SU-DHL-6 (cell line): Measurements from ENCODE around the gene CAPSL.
"Not testable (repeated sequence)": the region's sequence is repeated elsewhere in the genome, so short reads cannot be mapped to it uniquely, and the experiment has no call there.

Experiments used
- H2AFZ ChIP-seq: fragments of 200-600 bp; sonication (generic); 2 replicates; pipeline ENCODE4 v1.6.1; 2014; ENCODE audit warnings: low read depth, mild to moderate bottlenecking, moderate library complexity, mixed read lengths, antibody characterized with exemption, low read length; ENCODE audit not compliant: severe bottlenecking
- H3F3A ChIP-seq: fragments of 200-600 bp; shearing (Covaris generic); 2 replicates; pipeline ENCODE4 v1.6.0; 2016; ENCODE audit warnings: antibody characterized with exemption, mild to moderate bottlenecking; ENCODE audit not compliant: insufficient read depth
- H3K27ac ChIP-seq: fragments of 200-600 bp; sonication (generic); 2 replicates; pipeline ENCODE4 v1.5.1; 2016; ENCODE audit warnings: low read depth, mild to moderate bottlenecking, low read length, moderate library complexity, mixed read lengths
- H3K27me3 ChIP-seq: fragments of 200-600 bp; sonication (generic), shearing (Covaris generic); 2 replicates; pipeline ENCODE4 v1.6.0; 2014; ENCODE audit warnings: mild to moderate bottlenecking, low read length
- H3K36me3 ChIP-seq: fragments of 200-600 bp; sonication (generic); 2 replicates; pipeline ENCODE4 v1.6.1; 2014; ENCODE audit warnings: mild to moderate bottlenecking, low read length, mixed read lengths
- H3K4me2 ChIP-seq: fragments of 300-600, 200-600 bp; shearing (Covaris generic), sonication (generic); 2 replicates; pipeline ENCODE4 v1.6.0; 2014; ENCODE audit warnings: low read length, low read depth, mild to moderate bottlenecking; ENCODE audit not compliant: poor library complexity, severe bottlenecking
- H3K4me3 ChIP-seq: fragments of 200-600 bp; sonication (generic); 2 replicates; pipeline ENCODE4 v1.5.1; 2014; ENCODE audit warnings: antibody characterized with exemption, low read length, mild to moderate bottlenecking, mixed read lengths; ENCODE audit not compliant: insufficient read depth, poor library complexity, severe bottlenecking
- H3K79me2 ChIP-seq: fragments of 200-600 bp; sonication (generic); 2 replicates; pipeline ENCODE4 v1.6.1; 2014; ENCODE audit warnings: mild to moderate bottlenecking, low read length, moderate library complexity; ENCODE audit not compliant: insufficient read depth
- H3K9ac ChIP-seq: fragments of 200-600 bp; sonication (generic); 2 replicates; pipeline ENCODE4 v1.7.0; 2014; ENCODE audit warnings: mild to moderate bottlenecking, low read length
- H3K9me2 ChIP-seq: fragments of 200-600 bp; sonication (generic); replicated peaks from 2 replicates; pipeline ENCODE4 v1.6.1; 2014; ENCODE audit warnings: low read length; ENCODE audit not compliant: insufficient read depth
- H3K9me3 ChIP-seq: fragments of 200-600 bp; sonication (generic); 2 replicates; pipeline ENCODE4 v1.6.1; 2014; ENCODE audit warnings: low read length, mixed read lengths; ENCODE audit not compliant: insufficient read depth
- H4K20me1 ChIP-seq: fragments of 200-600 bp; sonication (generic); 2 replicates; pipeline ENCODE4 v1.6.1; 2014; ENCODE audit warnings: low read depth, mild to moderate bottlenecking, antibody characterized with exemption, low read length, moderate library complexity, mixed read lengths
- EZH2phosphoT487 ChIP-seq: fragments of 200-600 bp; sonication (generic), shearing (Covaris generic); conservative IDR thresholded peaks from 2 replicates; pipeline ENCODE4 v1.6.1; 2018; ENCODE audit warnings: mild to moderate bottlenecking, antibody characterized with exemption, low read length, moderate library complexity, mixed read lengths
- TF ChIP-seq, protein P1 (sequence below): fragments of 200-600 bp; sonication (generic); IDR thresholded peaks from one replicate; pipeline ENCODE4 v1.5.1; 2017; ENCODE audit warnings: antibody characterized with exemption, mild to moderate bottlenecking, low read length, moderate library complexity; ENCODE audit not compliant: insufficient read depth, poor library complexity, severe bottlenecking

Gene CAPSL

DNA sequence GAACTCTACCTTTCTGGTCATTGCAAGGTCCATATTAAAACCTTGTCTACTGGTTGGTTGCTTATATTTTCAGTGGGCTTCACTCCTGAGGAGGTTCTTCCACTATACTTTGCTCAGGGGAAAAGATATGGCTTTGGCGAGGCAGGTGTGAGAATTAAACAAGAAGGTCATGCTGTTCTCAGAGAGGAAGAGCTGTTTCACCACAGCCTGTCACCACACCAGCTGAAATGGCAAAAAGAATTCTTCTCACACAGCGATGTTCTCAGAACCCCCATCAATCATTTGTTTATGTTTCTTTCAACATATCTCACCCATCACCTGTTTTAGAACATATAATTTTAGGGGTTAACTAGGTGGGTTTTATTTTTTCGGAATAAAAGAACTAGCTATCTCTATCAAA lies 38.6 kb downstream of the CAPSL start:
- Histone ChIP-seq H3K9me2 (no peaks in the 10 kb centered on the region), H4K20me1 (no peaks in the 10 kb centered on the region), H3K9ac (no peak overlapping the region), H3K27me3 (0 out of 2 replicates have a peak, but pooled peaks cover 3% of the 10 kb centered on the region), H3K27ac (no peak overlapping the region), H3K4me3 (no peak overlapping the region), H3K4me2 (no peak overlapping the region), H3F3A (no peaks in the 10 kb centered on the region), H3K79me2 (no peaks in the 10 kb centered on the region), H3K9me3 (no peaks in the 10 kb centered on the region), H3K36me3 (no peaks in the 10 kb centered on the region), H2AFZ (no peak overlapping the region)
- no peak for TF ChIP-seq EZH2phosphoT487
- TF ChIP-seq, protein P1, sequence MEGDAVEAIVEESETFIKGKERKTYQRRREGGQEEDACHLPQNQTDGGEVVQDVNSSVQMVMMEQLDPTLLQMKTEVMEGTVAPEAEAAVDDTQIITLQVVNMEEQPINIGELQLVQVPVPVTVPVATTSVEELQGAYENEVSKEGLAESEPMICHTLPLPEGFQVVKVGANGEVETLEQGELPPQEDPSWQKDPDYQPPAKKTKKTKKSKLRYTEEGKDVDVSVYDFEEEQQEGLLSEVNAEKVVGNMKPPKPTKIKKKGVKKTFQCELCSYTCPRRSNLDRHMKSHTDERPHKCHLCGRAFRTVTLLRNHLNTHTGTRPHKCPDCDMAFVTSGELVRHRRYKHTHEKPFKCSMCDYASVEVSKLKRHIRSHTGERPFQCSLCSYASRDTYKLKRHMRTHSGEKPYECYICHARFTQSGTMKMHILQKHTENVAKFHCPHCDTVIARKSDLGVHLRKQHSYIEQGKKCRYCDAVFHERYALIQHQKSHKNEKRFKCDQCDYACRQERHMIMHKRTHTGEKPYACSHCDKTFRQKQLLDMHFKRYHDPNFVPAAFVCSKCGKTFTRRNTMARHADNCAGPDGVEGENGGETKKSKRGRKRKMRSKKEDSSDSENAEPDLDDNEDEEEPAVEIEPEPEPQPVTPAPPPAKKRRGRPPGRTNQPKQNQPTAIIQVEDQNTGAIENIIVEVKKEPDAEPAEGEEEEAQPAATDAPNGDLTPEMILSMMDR: no peak

- Histone ChIP-seq H3K79me2 (no peaks in the 10 kb centered on the region), H4K20me1 (no peaks in the 10 kb centered on the region), H3K27me3 (0 out of 2 replicates have a peak, but pooled peaks cover 2% of the 10 kb centered on the region), H3F3A (no peaks in the 10 kb centered on the region), H3K4me3 (no peak overlapping the region), H3K36me3 (no peaks in the 10 kb centered on the region), H3K9ac (no peak overlapping the region), H3K4me2 (no peak overlapping the region), H3K9me3 (no peaks in the 10 kb centered on the region), H2AFZ (no peak overlapping the region), H3K27ac (no peak overlapping the region), H3K9me2 (no peaks in the 10 kb centered on the region)
- TF ChIP-seq, protein P1: no peak
- no peak for TF ChIP-seq EZH2phosphoT487
Measured at GRCh38 chr5:35898952-35899660, 39.3 kb downstream of the CAPSL start.

DNA sequence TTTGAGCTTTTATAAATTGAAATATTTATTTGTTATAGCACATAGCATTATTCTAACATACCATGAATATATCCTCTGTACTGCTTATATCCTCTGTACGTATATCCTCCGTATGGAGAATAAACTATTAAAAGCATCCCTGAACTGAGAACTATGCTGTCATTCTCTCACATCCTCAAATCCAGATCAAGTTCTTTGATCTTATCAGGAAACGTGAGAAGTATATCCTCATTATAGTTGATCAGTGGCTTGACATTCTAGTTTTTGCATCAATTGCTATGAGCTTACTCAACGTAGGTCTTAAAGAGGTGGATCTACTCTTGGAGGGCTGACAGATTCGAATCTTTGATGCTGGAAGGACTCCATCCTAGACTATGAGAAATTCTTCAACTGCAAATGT lies 44.3 kb downstream of the CAPSL start:
- Histone ChIP-seq H3K27me3 (no peaks in the 10 kb centered on the region), H3K9me2 (no peaks in the 10 kb centered on the region), H3K36me3 (no peaks in the 10 kb centered on the region), H4K20me1 (no peaks in the 10 kb centered on the region), H3K9me3 (no peaks in the 10 kb centered on the region), H3K4me3 (no peak overlapping the region), H2AFZ (no peak overlapping the region), H3K4me2 (no peak overlapping the region), H3F3A (no peaks in the 10 kb centered on the region), H3K9ac (no peak overlapping the region), H3K27ac (no peak overlapping the region), H3K79me2 (no peaks in the 10 kb centered on the region)
- TF ChIP-seq EZH2phosphoT487: no peak
- TF ChIP-seq, protein P1: no peak

- H3K4me2 ChIP-seq, H3K36me3 ChIP-seq, H3K9me2 ChIP-seq, H2AFZ ChIP-seq, H3F3A ChIP-seq, H3K79me2 ChIP-seq, H3K27ac ChIP-seq, H3K4me3 ChIP-seq, H3K9me3 ChIP-seq, H3K27me3 ChIP-seq, H3K9ac ChIP-seq, H4K20me1 ChIP-seq: not testable (repeated sequence)
Measured at GRCh38 chr5:35892799-35893198, 45.6 kb downstream of the CAPSL start.
